Activated CD4-positive, CD25-positive, alpha-beta regulatory T cell (primary cell): ENCODE measurements around the gene SLTM.
"Not testable (repeated sequence)": the region's sequence is repeated elsewhere in the genome, so short reads cannot be mapped to it uniquely, and the experiment has no call there.

Experiments used
- DNase-seq, 4 experiments: peaks; one replicate each; lab custom pipeline; 2025; lab: John Stamatoyannopoulos, UW

Gene SLTM

GRCh38 chr15:58926823-58927222 is 6.7 kb downstream of the SLTM start:
- no peak for DNase-seq

GRCh38 chr15:58924327-58924726 is 9.2 kb downstream of the SLTM start:
- DNase-seq, result no peak

GRCh38 chr15:58923696-58924300 is 9.7 kb downstream of the SLTM start:
- DNase-seq, result no peak

GRCh38 chr15:58923284-58923683 is 10.2 kb downstream of the SLTM start:
- DNase-seq, result no peak

- DNase-seq, result no peak
Observed at GRCh38 chr15:58921267-58921790, 12.2 kb downstream of the SLTM start.

- not testable (repeated sequence) for DNase-seq
Observed at GRCh38 chr15:58920447-58920846, 13.0 kb downstream of the SLTM start.

- no peak for DNase-seq
Observed at GRCh38 chr15:58919232-58919631, 14.2 kb downstream of the SLTM start.

GRCh38 chr15:58918239-58918638 is 15.2 kb downstream of the SLTM start:
- DNase-seq, result no peak

- not testable (repeated sequence) for DNase-seq
Observed at GRCh38 chr15:58917613-58918129, 15.8 kb downstream of the SLTM start.

- DNase-seq, result no peak
Observed at GRCh38 chr15:58916962-58917361, 16.5 kb downstream of the SLTM start.

GRCh38 chr15:58910456-58910855 is 23.0 kb downstream of the SLTM start:
- no peak for DNase-seq

- DNase-seq, result no peak
Observed at GRCh38 chr15:58909616-58910015, 23.9 kb downstream of the SLTM start.

GRCh38 chr15:58908550-58909309 is 24.7 kb downstream of the SLTM start:
- DNase-seq, result no peak

- DNase-seq, result no peak
Observed at GRCh38 chr15:58900631-58901030, 32.8 kb downstream of the SLTM start.

- DNase-seq, result no peak
Observed at GRCh38 chr15:58898150-58898680, 35.3 kb downstream of the SLTM start.

- no peak for DNase-seq
Observed at GRCh38 chr15:58889363-58889762, 44.1 kb downstream of the SLTM start.

- no peak for DNase-seq
Observed at GRCh38 chr15:58886921-58887320, 46.6 kb downstream of the SLTM start.

GRCh38 chr15:58883926-58884325 is 49.6 kb downstream of the SLTM start:
- DNase-seq, result not testable (repeated sequence)

GRCh38 chr15:58882243-58882642 is 51.2 kb downstream of the SLTM start:
- no peak for DNase-seq

- no peak for DNase-seq
Observed at GRCh38 chr15:58880320-58880719, 53.2 kb downstream of the SLTM start.

GRCh38 chr15:58877999-58878825 is 55.3 kb downstream of the SLTM start:
- DNase-seq, result no peak
